Pancreas (tissue), 10 donors: ENCODE measurements around the gene POU6F1. TPM values are rescaled to one million over a fixed set of nuclear protein-coding genes. Genes with fewer than 3 reads are reported as not detected.

ENCODE experiments used
- ATAC-seq, 4 donors: fragments of 200-7000 bp; cut with Tn5 transposase; one replicate each; pipeline versions ENCODE4 v1.8.0 to v1.9.1; 2020; ENCODE audit warnings: mild to moderate bottlenecking in 4 of 4, moderate library complexity in 4 of 4
- DNase-seq, 6 donors: peaks; one replicate each; pipeline ENCODE4 v3.0.0-alpha.2; 2020
- FAIRE-seq: peaks from 2 replicates; lab custom pipeline; 2012; peaks lifted over from hg19 to GRCh38; lab: Jason Lieb, UNC
- H3K27ac ChIP-seq, 4 donors: fragments of 200-600 bp; sonication (generic); 1 replicate in 3 of 4; 2 replicates in 1 of 4; pipeline versions ENCODE4 v1.5.0 to v1.8.0; 2020
- H3K27me3 ChIP-seq, 4 donors: fragments of 200-600 bp; one replicate each; pipeline ENCODE4 v1.8.0; 2021
- H3K36me3 ChIP-seq, 3 donors: fragments of 200-600 bp; sonication (generic) in 1 of 3; one replicate each; pipeline versions ENCODE4 v1.5.0 to v1.8.0; 2020 to 2021
- H3K4me1 ChIP-seq, 3 donors: fragments of 200-600 bp; one replicate each; pipeline ENCODE4 v1.8.0; 2021
- H3K4me3 ChIP-seq, 4 donors: fragments of 200-600 bp; sonication (generic) in 2 of 4; one replicate each; pipeline versions ENCODE4 v1.5.0 to v1.8.0; 2020 to 2021
- H3K9me3 ChIP-seq, 4 donors: fragments of 200-600 bp; one replicate each; pipeline ENCODE4 v1.8.0; 2021
- whole genome bisulfite sequencing, 2 donors: extraction: QIAGEN DNeasy Blood & Tissue Kit; methylation state at CpG; one replicate each; pipeline ENCODE4 v1.1.7; 2013; 5-methylcytosine and 5-hydroxymethylcytosine counted together
- intact Hi-C, 3 donors: fragments of 100-400 bp; cut with DNase I; formaldehyde crosslinking; loops; one replicate each; pipeline versions ENCODE4 v1.11.1 to v1.14.2; 2022
- polyA plus RNA-seq, 2 donors: library from polyadenylated mRNA; stranded (reverse); fragments of 200-250 nt; gene quantifications; one replicate each; pipeline ENCODE4 v1.2.3, GENCODE V29; 2013
- total RNA-seq, 6 donors: library from RNA; stranded (reverse); fragmentation: NEBNext Ultra II Directional in 4 of 6; extraction: Animal tissue kit (Norgen Biotek cat#: 25700) in 4 of 6; gene quantifications; one replicate each; pipeline versions ENCODE4 v1.2.1 to v1.2.4, GENCODE V29; 2021 to 2023
- TF ChIP-seq, protein P1 (sequence below), 4 donors: fragments of 200-600 bp; sonication (generic) in 3 of 4; IDR thresholded peaks; one replicate each; pipeline versions ENCODE4 v1.5.0 to v1.8.0; 2021; ENCODE audit warnings: antibody characterized with exemption in 4 of 4
- donor health status: healthy with polysubstance abuse.
- donor health status: DM: no; HTN: no; CAD: no; lungs with moderate emphysema.
- donor health status: DM: no; HTN: no; CAD: no.
- donor health status: control.
- donor health status: control.
- donor health status: Bipolar disorder and iron deficiency.
- donor health status: DM: yes; HTN: yes; CAD: no.
- donor health status: DM: no; HTN: no; CAD: no.
- donor health status: DM: no; HTN: no; CAD: no.
- donor health status: DM: yes; HTN: yes; CAD: no.

Gene POU6F1
- total and polyA plus RNA-seq, 8 donors = 4.8 to 12.9 (median 7.3) TPM

- no peak overlapping the region for H3K27ac ChIP-seq
- no peak for ATAC-seq
- intact Hi-C loops = no loop called here
Observed at GRCh38 chr12:51192284-51192671, 25.6 kb downstream of the POU6F1 start.

GRCh38 chr12:51191516-51192283 lies 26.2 kb downstream of the POU6F1 start:
- H3K4me3 ChIP-seq = no peak overlapping the region
- intact Hi-C loops = no loop called here
- no peak overlapping the region for H3K27ac ChIP-seq
- H3K27me3 ChIP-seq = no peaks in the 10 kb centered on the region
- FAIRE-seq (no peak), ATAC-seq (no peak), DNase-seq (no peak)
- no peaks in the 10 kb centered on the region for H3K36me3 ChIP-seq
- no peaks in the 10 kb centered on the region for H3K9me3 ChIP-seq
- 86 to 91% methylated on average over 12 of the region's 12 CpGs for WGBS, 2 donors
- TF ChIP-seq, protein P1, sequence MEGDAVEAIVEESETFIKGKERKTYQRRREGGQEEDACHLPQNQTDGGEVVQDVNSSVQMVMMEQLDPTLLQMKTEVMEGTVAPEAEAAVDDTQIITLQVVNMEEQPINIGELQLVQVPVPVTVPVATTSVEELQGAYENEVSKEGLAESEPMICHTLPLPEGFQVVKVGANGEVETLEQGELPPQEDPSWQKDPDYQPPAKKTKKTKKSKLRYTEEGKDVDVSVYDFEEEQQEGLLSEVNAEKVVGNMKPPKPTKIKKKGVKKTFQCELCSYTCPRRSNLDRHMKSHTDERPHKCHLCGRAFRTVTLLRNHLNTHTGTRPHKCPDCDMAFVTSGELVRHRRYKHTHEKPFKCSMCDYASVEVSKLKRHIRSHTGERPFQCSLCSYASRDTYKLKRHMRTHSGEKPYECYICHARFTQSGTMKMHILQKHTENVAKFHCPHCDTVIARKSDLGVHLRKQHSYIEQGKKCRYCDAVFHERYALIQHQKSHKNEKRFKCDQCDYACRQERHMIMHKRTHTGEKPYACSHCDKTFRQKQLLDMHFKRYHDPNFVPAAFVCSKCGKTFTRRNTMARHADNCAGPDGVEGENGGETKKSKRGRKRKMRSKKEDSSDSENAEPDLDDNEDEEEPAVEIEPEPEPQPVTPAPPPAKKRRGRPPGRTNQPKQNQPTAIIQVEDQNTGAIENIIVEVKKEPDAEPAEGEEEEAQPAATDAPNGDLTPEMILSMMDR (IDR thresholded peaks at IDR 0.05) = no peak
- no peaks in the 10 kb centered on the region for H3K4me1 ChIP-seq

More at GRCh38 chr12:51192284-51192671, 25.6 kb downstream of the POU6F1 start:
- TF ChIP-seq, protein P1 (IDR thresholded peaks at IDR 0.05) = no peak
- DNase-seq (no peak), FAIRE-seq (no peak)
- Histone ChIP-seq H3K27me3 (no peaks in the 10 kb centered on the region), H3K36me3 (no peaks in the 10 kb centered on the region), H3K4me3 (no peak overlapping the region), H3K9me3 (no peaks in the 10 kb centered on the region), H3K4me1 (no peaks in the 10 kb centered on the region)
- WGBS, 2 donors = 86 to 87% methylated on average over 5 of the region's 5 CpGs

DNA sequence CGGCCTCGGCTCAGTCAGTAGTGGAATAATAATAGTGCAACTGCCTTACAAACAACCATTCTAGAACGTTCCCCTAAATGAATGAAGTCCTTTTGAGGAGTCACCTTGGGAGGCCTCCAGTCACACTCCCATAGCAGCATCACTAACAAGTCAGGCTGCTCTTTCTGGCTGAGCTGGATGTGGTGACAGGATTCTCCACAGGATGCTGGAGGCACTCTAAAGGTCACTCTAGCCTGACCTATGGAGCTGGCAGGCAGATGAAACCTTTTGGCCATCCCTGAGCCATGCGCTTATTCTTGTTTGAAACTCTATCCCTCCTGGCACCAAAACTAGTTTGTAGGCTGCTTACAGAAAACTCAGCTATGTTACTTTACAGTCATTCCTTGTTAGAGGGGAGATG lies 27.0 kb downstream of the POU6F1 start:
- DNase-seq (no peak), ATAC-seq (no peak), FAIRE-seq (no peak)
- intact Hi-C loops = no loop called here
- H3K9me3 ChIP-seq = no peaks in the 10 kb centered on the region
- no peak overlapping the region for H3K27ac ChIP-seq
- H3K36me3 ChIP-seq = no peaks in the 10 kb centered on the region
- no peaks in the 10 kb centered on the region for H3K4me1 ChIP-seq
- TF ChIP-seq, protein P1 (IDR thresholded peaks at IDR 0.05) = no peak
- H3K27me3 ChIP-seq = no peaks in the 10 kb centered on the region
- WGBS, 2 donors = 87 to 90% methylated on average over 4 of the region's 4 CpGs
- H3K4me3 ChIP-seq = no peak overlapping the region

DNA sequence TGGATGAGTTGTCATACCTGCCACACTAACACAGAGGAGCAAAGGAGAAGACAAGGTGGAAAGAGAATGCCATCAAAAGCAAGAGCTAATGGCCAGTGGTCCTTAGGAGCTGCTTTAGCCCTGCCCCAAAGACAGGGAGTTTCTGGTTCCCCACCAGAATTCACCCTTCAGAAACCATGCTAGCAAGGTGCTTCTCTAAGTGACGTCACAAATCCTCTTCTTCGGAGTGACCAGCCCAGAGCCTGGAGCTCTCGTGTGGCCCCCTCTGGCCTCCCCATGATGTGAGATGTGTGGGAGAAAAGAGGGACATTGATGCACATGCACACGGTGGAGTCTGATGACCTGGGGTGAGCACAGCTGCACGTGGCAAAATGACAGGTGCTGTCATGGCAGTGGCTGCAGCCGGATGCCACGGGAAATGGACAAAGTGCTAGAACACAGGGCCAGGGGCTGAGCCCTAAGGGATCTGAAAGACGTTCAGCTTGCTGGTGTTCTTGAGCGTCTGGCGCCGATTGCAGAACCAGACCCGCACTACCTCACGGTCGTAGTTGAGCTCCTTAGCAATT lies 28.0 kb downstream of the POU6F1 start:
- TF ChIP-seq, protein P1 (IDR thresholded peaks at IDR 0.05) = no peak
- FAIRE-seq (no peak), DNase-seq (no peak), ATAC-seq (no peak)
- Histone ChIP-seq H3K9me3 (no peaks in the 10 kb centered on the region), H3K4me1 (no peaks in the 10 kb centered on the region), H3K27ac (no peak overlapping the region), H3K4me3 (no peak overlapping the region), H3K36me3 (no peaks in the 10 kb centered on the region), H3K27me3 (no peaks in the 10 kb centered on the region)
- intact Hi-C loops = no loop called here
- WGBS, 2 donors = 87% methylated on average over 14 of the region's 14 CpGs
